ENCODE data around the gene MAB21L4. TPM values are rescaled to one million over a fixed set of nuclear protein-coding genes. Genes with fewer than 3 reads are reported as not detected.
"Not testable (repeated sequence)": the region's sequence is repeated elsewhere in the genome, so short reads cannot be mapped to it uniquely, and the experiment has no call there.

MAB21L4 gene
- total RNA-seq, 1 donor from 2014 or later, result 2.5 TPM

GRCh38 chr2:240861547-240861946, 34.4 kb downstream of the MAB21L4 start:
- DNase-seq (ENCODE audit: low spot score), result no peak

- DNase-seq (ENCODE audit: low spot score), result no peak
Observed at GRCh38 chr2:240858871-240859270, 37.1 kb downstream of the MAB21L4 start.

GRCh38 chr2:240858321-240858720, 37.6 kb downstream of the MAB21L4 start:
- no peak for DNase-seq (ENCODE audit: low spot score)

- no peak for DNase-seq (ENCODE audit: low spot score)
Observed at GRCh38 chr2:240857039-240858008, 38.6 kb downstream of the MAB21L4 start.

- DNase-seq (ENCODE audit: low spot score), result no peak
Observed at GRCh38 chr2:240856151-240856980, 39.6 kb downstream of the MAB21L4 start.

- DNase-seq (ENCODE audit: low spot score), result no peak
Observed at GRCh38 chr2:240855670-240856069, 40.3 kb downstream of the MAB21L4 start.

- no peak for DNase-seq (ENCODE audit: low spot score)
Observed at GRCh38 chr2:240852671-240853314, 43.2 kb downstream of the MAB21L4 start.

- peak; percentile 90 for DNase-seq (ENCODE audit: low spot score)
Observed at GRCh38 chr2:240851078-240851991, 44.6 kb downstream of the MAB21L4 start.

- DNase-seq (ENCODE audit: low spot score), result no peak
Observed at GRCh38 chr2:240850756-240851077, 45.2 kb downstream of the MAB21L4 start.

GRCh38 chr2:240850026-240850425, 45.9 kb downstream of the MAB21L4 start:
- DNase-seq (ENCODE audit: low spot score), result no peak

- no peak for DNase-seq (ENCODE audit: low spot score)
Observed at GRCh38 chr2:240848900-240849680, 46.9 kb downstream of the MAB21L4 start.

- no peak for DNase-seq (ENCODE audit: low spot score)
Observed at GRCh38 chr2:240847817-240848216, 48.1 kb downstream of the MAB21L4 start.

- DNase-seq (ENCODE audit: low spot score), result no peak
Observed at GRCh38 chr2:240846873-240847595, 48.9 kb downstream of the MAB21L4 start.

GRCh38 chr2:240846309-240846708, 49.6 kb downstream of the MAB21L4 start:
- not testable (repeated sequence) for DNase-seq (ENCODE audit: low spot score)

- peak; percentile 60 for DNase-seq (ENCODE audit: low spot score)
Observed at GRCh38 chr2:240840435-240841060, 55.4 kb downstream of the MAB21L4 start.

GRCh38 chr2:240839152-240840143, 56.5 kb downstream of the MAB21L4 start:
- DNase-seq (ENCODE audit: low spot score), result peak; percentile 41

- no peak for DNase-seq (ENCODE audit: low spot score)
Observed at GRCh38 chr2:240837621-240838020, 58.3 kb downstream of the MAB21L4 start.

All from ureter (tissue), 1 donor.